Adrenal gland (tissue), 19 donors: Measurements from ENCODE around the gene CCDC200. TPM values are rescaled to one million over a fixed set of nuclear protein-coding genes. Genes with fewer than 3 reads are reported as not detected.
"Not testable (repeated sequence)": the region's sequence is repeated elsewhere in the genome, so short reads cannot be mapped to it uniquely, and the experiment has no call there.

ENCODE experiments used
- DNase-seq, 7 donors: peaks; one replicate each; pipeline ENCODE4 v3.0.0-alpha.2; 2019 to 2020
- H3K27ac ChIP-seq, 5 donors: fragments of 200-600 bp; sonication (generic) in 4 of 5; 1 replicate in 3 of 5; 2 replicates in 2 of 5; pipeline versions ENCODE4 v1.5.1 to v1.8.0; 2016 to 2020; ENCODE audit warnings: mild to moderate bottlenecking in 1 of 5
- H3K27me3 ChIP-seq: fragments of 200-600 bp; 2 replicates; pipeline ENCODE4 v1.8.0; 2021
- H3K36me3 ChIP-seq, 2 donors: fragments of 200-600 bp; replicated peaks in 1 of 2; 1 replicate in 1 of 2; 2 replicates in 1 of 2; pipeline versions ENCODE4 v1.5.1 to v1.8.0; 2018 to 2022
- H3K4me1 ChIP-seq, 2 donors: fragments of 200-600 bp; replicated peaks in 1 of 2; 1 replicate in 1 of 2; 2 replicates in 1 of 2; pipeline versions ENCODE4 v1.5.1 to v1.8.0; 2018 to 2021
- H3K4me3 ChIP-seq, 4 donors: fragments of 200-600 bp; sonication (generic) in 3 of 4; one replicate each; pipeline ENCODE4 v1.5.1; 2016 to 2018
- H3K9me3 ChIP-seq, 3 donors: fragments of 200-600 bp; sonication (generic) in 1 of 3; replicated peaks in 1 of 3; 1 replicate in 2 of 3; 2 replicates in 1 of 3; pipeline versions ENCODE4 v1.5.1 to v1.8.0; 2016 to 2021
- WGBS, 4 donors: extraction: QIAGEN DNeasy Blood & Tissue Kit in 2 of 4; methylation state at CpG; one replicate each; pipeline versions ENCODE4 v1.1.5 to v1.1.7; 2013 to 2017; 5-methylcytosine and 5-hydroxymethylcytosine counted together
- intact Hi-C, 2 donors: fragments of 100-400 bp; cut with DNase I; formaldehyde crosslinking; loops; one replicate each; pipeline versions ENCODE4 v1.14.1 to v1.15.0; 2022 to 2023
- long read RNA-seq, 10 donors: library from polyadenylated mRNA in 3 of 10; unstranded in 2 of 10; stranded (forward) in 1 of 10; transcript quantifications; one replicate each; pipeline ENCODE4 v2.0.0 and lab custom pipeline, GENCODE V29; 2021 to 2026
- polyA plus RNA-seq, 3 donors: library from polyadenylated mRNA; stranded (reverse); fragments of 200-250 nt in 2 of 3; fragments of 350-450 nt in 1 of 3; fragmentation: Illumina TruSeq in 1 of 3; extraction: RNeasy Lipid Tissue Mini Kit (QIAGEN cat#74804) in 1 of 3; gene quantifications; one replicate each; pipeline ENCODE4 v1.2.3, GENCODE V29; 2013 to 2014
- total RNA-seq, 9 donors: library from RNA; depleted of rRNA in 4 of 9; stranded (reverse); fragments of >200 nt in 4 of 9; fragments of 120-200 nt in 1 of 9; fragmentation: NEBNext Ultra II Directional in 1 of 9; extraction: Animal tissue kit (Norgen Biotek cat#: 25700) in 1 of 9; gene quantifications; one replicate each; pipeline versions ENCODE4 v1.1.0 to v1.2.4, GENCODE V29; 2013 to 2023
- donor health status: healthy with polysubstance abuse.
- donor health status: Bipolar disorder and iron deficiency.
- donor health status: DM: yes; HTN: yes; CAD: no.
- donor health status: DM: no; HTN: no; CAD: no.
- donor health status: DM: no; HTN: no; CAD: no.
- donor health status: DM: yes; HTN: yes; CAD: no.

CCDC200 gene
- not detected for total RNA-seq
- not detected for polyA plus RNA-seq
- long read RNA-seq, donor 1 = 0 reads
- long read RNA-seq, donor 2 = 0 reads
- long read RNA-seq, donor 3 = 0 reads
- long read RNA-seq, donor 4 = 0 reads
- long read RNA-seq, donor 5, partial matches to known transcripts = 0 of 10 reads
- long read RNA-seq, donor 5, other reads (novel, unspliced or antisense) = 10 of 10 reads
- long read RNA-seq, donor 6, partial matches to known transcripts = 0 of 1 reads
- long read RNA-seq, donor 6, other reads (novel, unspliced or antisense) = 1 of 1 reads
- long read RNA-seq, donor 7 = 0 reads
- long read RNA-seq, donor 8 = 0 reads
- long read RNA-seq, donor 9 = 0 reads
- long read RNA-seq, donor 10 = 0 reads

GRCh38 chr17:43228020-43228782 is at the start of gene CCDC200:
Gene CCDC200 (minus strand): TSS chr17:43228623. CDS start chr17:43228554, 69 bp downstream.
- H3K4me3 ChIP-seq, H3K36me3 ChIP-seq, H3K9me3 ChIP-seq, H3K27ac ChIP-seq, DNase-seq, H3K4me1 ChIP-seq, intact Hi-C loops, H3K27me3 ChIP-seq: not testable (repeated sequence)
- no CpG with 5 or more reads among the region's 7 CpGs for WGBS, 4 donors

- WGBS, 4 donors = no CpG with 5 or more reads among the region's 30 CpGs
- H3K9me3 ChIP-seq, intact Hi-C loops, H3K27me3 ChIP-seq, H3K4me1 ChIP-seq, H3K27ac ChIP-seq, H3K4me3 ChIP-seq, DNase-seq, H3K36me3 ChIP-seq: not testable (repeated sequence)
Measured at GRCh38 chr17:43272914-43273313, 44.5 kb upstream of the CCDC200 start.

- H3K9me3 ChIP-seq, H3K36me3 ChIP-seq, H3K4me1 ChIP-seq, intact Hi-C loops, H3K27me3 ChIP-seq, H3K4me3 ChIP-seq, H3K27ac ChIP-seq: not testable (repeated sequence)
- peak in 4 of 7 donors; percentile 0 to 6 (median 2) for DNase-seq
- WGBS, 4 donors = no CpG with 5 or more reads among the region's 12 CpGs
Measured at GRCh38 chr17:43272483-43272882, 44.1 kb upstream of the CCDC200 start.

GRCh38 chr17:43270552-43271504 is 42.4 kb upstream of the CCDC200 start:
- DNase-seq, H3K27me3 ChIP-seq, H3K36me3 ChIP-seq, intact Hi-C loops, H3K9me3 ChIP-seq, H3K27ac ChIP-seq, H3K4me3 ChIP-seq, H3K4me1 ChIP-seq: not testable (repeated sequence)
- WGBS, 4 donors = no CpG with 5 or more reads among the region's 43 CpGs

- 3 to 28% (median 8%) methylated on average over 7 to 18 of the region's 23 CpGs for WGBS, 4 donors
- H3K27me3 ChIP-seq, H3K4me1 ChIP-seq, intact Hi-C loops, H3K36me3 ChIP-seq, H3K4me3 ChIP-seq, DNase-seq, H3K9me3 ChIP-seq: not testable (repeated sequence)
- peak overlapping the region in 1 of 5 donors; percentile 75 for H3K27ac ChIP-seq
Measured at GRCh38 chr17:43246456-43246855, 18.0 kb upstream of the CCDC200 start.

GRCh38 chr17:43240596-43241352 is 12.4 kb upstream of the CCDC200 start:
- H3K36me3 ChIP-seq, DNase-seq, H3K4me1 ChIP-seq, H3K4me3 ChIP-seq, H3K9me3 ChIP-seq, H3K27ac ChIP-seq, H3K27me3 ChIP-seq, intact Hi-C loops: not testable (repeated sequence)
- no CpG with 5 or more reads among the region's 34 CpGs for WGBS, 4 donors

- H3K4me3 ChIP-seq, H3K27ac ChIP-seq, H3K9me3 ChIP-seq, H3K36me3 ChIP-seq, DNase-seq, intact Hi-C loops, H3K27me3 ChIP-seq, H3K4me1 ChIP-seq: not testable (repeated sequence)
- 0% methylated on average over 1 of the region's 26 CpGs; no CpG with 5 or more reads in 3 of the 4 donors for WGBS, 4 donors
Measured at GRCh38 chr17:43239597-43239996, 11.2 kb upstream of the CCDC200 start.

- intact Hi-C loops, H3K36me3 ChIP-seq, DNase-seq, H3K27ac ChIP-seq, H3K4me1 ChIP-seq, H3K4me3 ChIP-seq, H3K9me3 ChIP-seq, H3K27me3 ChIP-seq: not testable (repeated sequence)
- no CpG with 5 or more reads among the region's 31 CpGs for WGBS, 4 donors
Measured at GRCh38 chr17:43233877-43234276, 5.5 kb upstream of the CCDC200 start, which contains the start of gene RNU2-1. Gene RNU2-1 (minus strand): TSS chr17:43233977.

- H3K27ac ChIP-seq, DNase-seq, H3K36me3 ChIP-seq, H3K27me3 ChIP-seq, H3K4me1 ChIP-seq, H3K9me3 ChIP-seq, intact Hi-C loops, H3K4me3 ChIP-seq: not testable (repeated sequence)
- WGBS, 4 donors = 0% methylated on average over 2 of the region's 15 CpGs; no CpG with 5 or more reads in 3 of the 4 donors
Measured at GRCh38 chr17:43233263-43233662, 4.8 kb upstream of the CCDC200 start.
